ENCODE results near the gene TMEM86B. TPM values are rescaled to one million over a fixed set of nuclear protein-coding genes. Genes with fewer than 3 reads are reported as not detected.

Gene TMEM86B
- 1 to 10 TPM; 2.1 to 5.7 (median 4.0) TPM for polyA plus RNA-seq (ENCODE audit: insufficient read length in 4 of 4)

- no peak for DNase-seq (ENCODE audit: low read depth in 4 of 4, low spot score in 3 of 4)
These were observed at the start of gene TMEM86B for GRCh38 chr19:55228403-55229031. Gene TMEM86B, minus strand, starts transcription at chr19:55228763. Its CDS starts 22 bp downstream, at chr19:55228741.

GRCh38 chr19:55277494-55277893, 48.9 kb upstream of the TMEM86B start:
- no peak for DNase-seq (ENCODE audit: low read depth in 4 of 4, low spot score in 3 of 4)

- DNase-seq (ENCODE audit: low read depth in 4 of 4, low spot score in 3 of 4), result no peak
These were observed 48.3 kb upstream of the TMEM86B start for GRCh38 chr19:55276720-55277430.

GRCh38 chr19:55275851-55276719, 47.5 kb upstream of the TMEM86B start:
- no peak for DNase-seq (ENCODE audit: low read depth in 4 of 4, low spot score in 3 of 4)

- DNase-seq (ENCODE audit: low read depth in 4 of 4, low spot score in 3 of 4), result no peak
These were observed 45.6 kb upstream of the TMEM86B start for GRCh38 chr19:55273978-55274707.

- DNase-seq (ENCODE audit: low read depth in 4 of 4, low spot score in 3 of 4), result no peak
These were observed 43.6 kb upstream of the TMEM86B start for GRCh38 chr19:55272142-55272541.

- DNase-seq (ENCODE audit: low read depth in 4 of 4, low spot score in 3 of 4), result no peak
These were observed 41.8 kb upstream of the TMEM86B start for GRCh38 chr19:55270172-55270942.

GRCh38 chr19:55269299-55269698, 40.7 kb upstream of the TMEM86B start:
- DNase-seq (ENCODE audit: low read depth in 4 of 4, low spot score in 3 of 4), result no peak

GRCh38 chr19:55266840-55267239, 38.3 kb upstream of the TMEM86B start:
- DNase-seq (ENCODE audit: low read depth in 4 of 4, low spot score in 3 of 4), result no peak

- no peak for DNase-seq (ENCODE audit: low read depth in 4 of 4, low spot score in 3 of 4)
These were observed 37.8 kb upstream of the TMEM86B start for GRCh38 chr19:55266404-55266803.

- no peak for DNase-seq (ENCODE audit: low read depth in 4 of 4, low spot score in 3 of 4)
These were observed 37.3 kb upstream of the TMEM86B start for GRCh38 chr19:55265723-55266386.

- no peak for DNase-seq (ENCODE audit: low read depth in 4 of 4, low spot score in 3 of 4)
These were observed 36.6 kb upstream of the TMEM86B start for GRCh38 chr19:55265173-55265572.

GRCh38 chr19:55264531-55264930, 36.0 kb upstream of the TMEM86B start:
- no peak for DNase-seq (ENCODE audit: low read depth in 4 of 4, low spot score in 3 of 4)

- no peak for DNase-seq (ENCODE audit: low read depth in 4 of 4, low spot score in 3 of 4)
These were observed 33.8 kb upstream of the TMEM86B start for GRCh38 chr19:55262359-55262758.

- no peak for DNase-seq (ENCODE audit: low read depth in 4 of 4, low spot score in 3 of 4)
These were observed 33.1 kb upstream of the TMEM86B start for GRCh38 chr19:55261671-55262126.

GRCh38 chr19:55259540-55260210, 31.1 kb upstream of the TMEM86B start:
- DNase-seq (ENCODE audit: low read depth in 4 of 4, low spot score in 3 of 4), result no peak

- DNase-seq (ENCODE audit: low read depth in 4 of 4, low spot score in 3 of 4), result peak; percentile 99 to 100 (median 99)
These were observed 30.4 kb upstream of the TMEM86B start, which contains the start of gene PPP6R1 for GRCh38 chr19:55258828-55259539. Gene PPP6R1, minus strand, starts transcription at chr19:55259017. Its CDS starts 11,914 bp downstream, at chr19:55247103.

- no peak for DNase-seq (ENCODE audit: low read depth in 4 of 4, low spot score in 3 of 4)
These were observed 29.9 kb upstream of the TMEM86B start for GRCh38 chr19:55258476-55258827.
